ENCODE results near the gene CIB4.
"Not testable (repeated sequence)": the region's sequence is repeated elsewhere in the genome, so short reads cannot be mapped to it uniquely, and the experiment has no call there.

The CIB4 gene

DNA sequence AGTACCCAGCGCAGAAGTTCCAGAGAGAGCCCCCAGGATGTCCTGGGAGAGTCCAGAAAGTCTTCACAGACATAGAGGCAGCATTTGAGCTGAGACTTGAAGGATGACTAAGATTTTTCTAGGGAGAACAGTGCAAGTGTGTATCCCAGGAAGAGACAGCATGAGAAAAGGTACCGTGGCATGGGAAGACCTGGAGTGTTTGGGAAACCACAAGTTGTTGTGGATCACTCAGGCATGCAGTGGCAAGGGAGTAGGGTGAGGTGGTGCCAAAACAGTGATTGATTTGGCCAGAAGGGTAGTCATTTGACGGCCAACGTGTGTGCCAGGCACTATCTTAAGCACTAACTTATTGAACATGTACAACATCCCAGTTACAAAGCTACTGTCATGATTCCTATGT, 26.9 kb upstream of the CIB4 start:
- in situ Hi-C loops (cut with MboI; ENCODE audit: low sequenced_read_pairs): no loop called here

DNA sequence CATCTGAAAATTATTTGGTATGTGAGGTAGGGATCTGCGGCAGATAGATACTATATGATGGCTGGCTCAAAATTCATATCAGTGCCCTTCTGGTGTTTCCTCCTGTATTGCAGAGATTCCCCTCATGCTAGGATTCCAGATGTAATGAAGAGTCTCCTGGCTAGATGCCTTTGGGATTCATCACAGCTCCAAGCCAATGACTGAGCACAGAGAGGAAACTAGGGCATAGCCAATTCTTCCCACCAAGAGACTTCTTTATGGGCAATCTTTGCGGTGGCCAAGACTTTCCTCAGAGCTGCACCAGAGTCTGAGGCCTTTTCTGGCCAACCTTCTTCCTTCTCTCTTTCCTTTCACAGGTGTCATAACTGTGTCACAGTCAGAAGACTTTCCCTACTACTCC, 25.5 kb upstream of the CIB4 start:
- in situ Hi-C loops (cut with MboI; ENCODE audit: low sequenced_read_pairs): no loop called here

DNA sequence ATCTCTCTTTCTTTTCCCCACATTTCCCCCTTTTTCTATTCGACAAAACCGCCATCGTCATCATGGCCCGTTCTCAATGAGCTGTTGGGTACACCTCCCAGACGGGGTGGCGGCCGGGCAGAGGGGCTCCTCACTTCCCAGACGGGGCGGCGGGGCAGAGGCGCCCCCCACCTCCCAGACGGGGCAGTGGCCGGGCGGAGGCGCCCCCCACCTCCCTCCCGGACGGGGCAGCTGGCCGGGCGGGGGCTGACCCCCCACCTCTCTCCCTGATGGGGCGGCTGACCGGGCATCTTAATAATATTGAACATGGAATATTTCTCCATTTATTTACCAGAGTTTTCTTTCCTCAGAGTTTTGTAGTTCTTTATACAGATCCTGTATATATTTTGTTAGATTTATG, 24.1 kb upstream of the CIB4 start:
- in situ Hi-C loops (cut with MboI; ENCODE audit: low sequenced_read_pairs): not testable (repeated sequence)

DNA sequence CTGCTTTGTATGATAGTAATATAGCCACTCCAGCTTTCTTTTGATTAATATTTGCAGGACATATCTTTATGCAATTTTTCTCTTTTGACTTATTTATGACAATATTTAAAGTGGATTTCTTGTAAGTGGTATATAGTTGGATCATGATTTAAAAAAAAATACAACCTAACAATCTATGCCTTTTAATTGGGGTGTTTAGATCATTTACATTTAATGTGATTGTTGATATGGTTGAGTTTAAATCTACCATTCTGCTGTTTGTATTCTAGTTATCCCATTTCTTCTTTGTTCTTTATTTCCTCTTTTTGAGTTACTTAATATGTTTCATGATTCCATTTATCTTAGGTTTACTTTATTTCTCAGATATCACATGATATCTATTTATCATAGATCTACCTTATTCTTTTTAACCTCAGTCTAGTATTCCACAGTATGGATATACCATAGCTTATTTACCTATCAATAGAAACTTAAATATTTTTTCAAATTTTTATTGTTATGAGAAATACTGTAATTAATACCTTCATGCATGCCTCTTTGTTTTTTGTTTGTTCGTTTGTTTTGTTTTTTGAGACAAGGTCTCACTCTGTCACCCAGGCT, 19.3 kb upstream of the CIB4 start:
- in situ Hi-C loops (cut with MboI; ENCODE audit: low sequenced_read_pairs): no loop called here

DNA sequence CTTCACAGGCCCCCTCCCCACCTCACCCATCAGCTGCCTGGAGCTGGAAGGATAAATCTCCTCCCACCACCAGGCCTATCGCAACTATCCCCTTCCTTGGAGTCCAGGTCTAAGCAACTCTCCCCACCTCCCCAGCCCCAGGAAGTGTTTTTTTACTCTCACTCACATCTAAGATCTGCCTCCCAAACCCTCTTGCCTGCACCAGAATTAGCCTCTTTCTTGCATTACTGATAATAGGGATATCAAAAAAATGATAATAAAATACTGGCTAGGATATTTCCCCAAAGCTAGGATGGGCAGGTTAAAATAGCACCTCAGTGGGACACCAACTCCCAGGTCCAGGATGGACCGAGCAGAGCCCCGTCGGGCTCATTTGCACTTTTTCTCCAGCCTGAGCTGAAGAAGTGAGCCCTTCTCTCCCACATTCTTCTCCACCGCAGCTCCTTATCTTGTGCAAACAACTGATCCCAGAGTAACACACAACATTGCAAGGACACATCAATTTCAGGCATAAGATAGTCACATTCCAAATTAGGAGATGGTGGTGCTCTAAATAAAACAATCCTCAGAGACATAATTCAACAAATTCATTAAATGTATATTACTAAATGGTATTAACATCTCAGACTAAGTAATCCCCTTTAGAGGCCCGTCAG, 17.7 kb upstream of the CIB4 start:
- in situ Hi-C loops (cut with MboI; ENCODE audit: low sequenced_read_pairs): no loop called here

DNA sequence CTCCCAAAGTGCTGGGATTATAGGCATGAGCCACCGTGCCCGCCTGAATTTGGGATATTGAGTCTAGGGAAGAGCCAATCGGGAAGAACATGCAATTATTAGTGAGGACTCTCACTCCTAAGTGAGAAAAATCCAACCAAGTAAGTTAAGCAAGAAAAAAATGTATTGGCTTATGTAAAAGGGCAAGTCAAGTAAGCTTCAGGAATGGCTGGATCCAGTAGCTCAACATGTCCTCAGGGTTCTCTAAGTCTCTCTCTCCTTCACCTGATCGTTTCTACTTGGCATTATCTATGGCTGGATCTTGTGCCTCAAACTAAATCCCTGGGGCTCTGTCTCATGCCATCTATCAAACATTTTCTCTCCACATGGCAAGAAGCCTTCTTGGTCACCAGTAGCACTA, 16.1 kb upstream of the CIB4 start:
- in situ Hi-C loops (cut with MboI; ENCODE audit: low sequenced_read_pairs): no loop called here

DNA sequence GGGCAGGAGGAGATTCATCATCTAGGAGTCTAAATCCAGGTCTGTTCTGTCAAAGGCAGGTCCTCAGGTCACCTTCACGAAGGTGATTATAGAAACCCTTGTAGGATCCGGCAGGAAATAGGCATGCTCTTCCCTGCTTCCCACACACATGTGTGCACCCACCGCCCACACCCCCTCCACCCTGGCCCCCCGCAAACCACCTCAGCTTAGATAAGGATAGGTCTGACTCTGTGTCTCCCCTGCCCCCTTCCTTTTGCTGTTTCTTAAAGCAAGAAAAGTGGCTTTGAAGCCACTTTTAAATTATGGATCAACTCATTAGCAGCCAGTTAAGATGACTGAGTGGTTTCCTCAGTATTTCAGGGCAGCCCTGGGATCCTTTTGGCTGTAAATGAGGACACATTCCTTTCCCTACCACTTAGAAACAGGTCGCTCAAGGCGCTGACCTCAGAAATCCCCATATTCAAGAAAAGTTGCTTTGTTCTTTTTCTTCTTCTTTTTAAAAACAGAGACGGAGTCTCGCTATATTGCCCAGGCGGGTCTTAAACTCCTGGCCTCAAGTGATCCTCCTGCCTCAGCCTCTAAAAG, 14.5 kb upstream of the CIB4 start:
- in situ Hi-C loops (cut with MboI; ENCODE audit: low sequenced_read_pairs): no loop called here

DNA sequence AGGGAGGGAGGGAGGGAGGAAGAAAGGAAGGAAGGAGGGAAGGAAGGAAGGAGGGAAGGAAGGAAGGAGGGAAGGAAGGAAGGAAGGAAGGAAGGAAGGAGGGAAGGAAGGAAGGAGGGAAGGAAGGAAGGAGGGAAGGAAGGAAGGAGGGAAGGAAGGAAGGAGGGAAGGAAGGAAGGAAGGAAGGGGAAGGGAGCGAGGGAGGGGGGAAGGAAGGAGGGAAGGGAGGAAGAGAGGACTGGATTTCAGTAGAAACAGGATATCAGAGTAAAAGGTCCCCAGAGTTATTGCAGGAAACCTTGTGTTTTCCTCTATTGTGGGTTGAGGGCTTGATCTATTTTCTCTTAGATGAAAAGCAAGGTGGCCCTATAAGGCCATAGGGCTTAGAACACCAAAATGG, 14.0 kb upstream of the CIB4 start:
- in situ Hi-C loops (cut with MboI; ENCODE audit: low sequenced_read_pairs): not testable (repeated sequence)

DNA sequence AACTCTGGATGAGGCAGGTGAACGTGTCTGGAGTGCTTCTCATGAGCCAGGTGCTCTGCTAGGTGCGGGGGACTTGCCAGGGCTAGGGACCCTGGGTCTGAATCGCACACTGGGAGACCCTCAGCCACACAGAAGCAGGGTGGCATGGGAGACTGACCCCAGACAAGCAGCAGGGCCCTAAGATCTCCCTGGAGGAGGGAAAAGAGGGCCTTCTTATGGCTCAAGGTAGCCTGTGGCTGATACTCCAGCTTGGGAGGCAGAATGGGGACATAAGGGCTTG, 12.8 kb upstream of the CIB4 start:
- in situ Hi-C loops (cut with MboI; ENCODE audit: low sequenced_read_pairs): no loop called here

DNA sequence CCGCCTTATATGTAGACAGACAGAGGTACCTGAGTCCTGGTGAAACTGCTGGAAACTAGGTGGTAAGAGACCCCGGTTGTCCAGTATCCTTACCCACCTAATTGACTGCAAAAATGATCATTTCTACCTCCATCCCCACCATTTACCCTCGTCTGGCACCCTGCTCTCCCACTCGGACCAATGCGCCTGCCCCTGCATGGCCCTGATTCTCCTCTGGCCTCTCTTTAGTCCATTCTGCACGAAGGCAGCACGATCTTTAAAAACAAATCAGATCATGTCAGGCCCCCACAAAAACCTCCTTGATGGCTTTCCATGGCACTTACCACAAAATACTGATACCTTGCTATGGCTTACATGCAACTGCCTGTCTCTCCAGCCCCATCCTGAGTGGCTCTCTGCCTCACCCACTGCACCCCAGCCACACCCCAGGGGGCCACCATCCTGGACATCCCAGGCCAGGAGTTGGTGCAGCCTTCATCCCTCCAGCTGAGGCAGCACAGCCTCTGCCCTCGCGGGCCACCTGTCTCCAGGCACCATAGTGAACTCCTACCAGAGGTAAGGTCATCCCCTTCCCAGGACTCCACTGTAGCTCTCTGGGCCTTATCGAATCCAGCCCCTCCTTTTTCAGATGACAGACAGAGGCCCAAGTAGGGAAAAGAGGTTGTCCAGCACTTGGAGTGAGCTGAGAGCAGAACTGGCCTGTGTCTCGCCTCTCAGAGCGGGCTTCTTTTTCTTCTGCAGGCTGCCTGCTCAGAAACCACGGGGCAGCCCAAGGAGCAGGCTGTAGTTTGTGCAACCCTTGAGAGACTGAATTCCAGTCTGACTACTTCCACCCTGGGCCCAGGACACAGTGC, 12.3 kb upstream of the CIB4 start:
- in situ Hi-C loops (cut with MboI; ENCODE audit: low sequenced_read_pairs): no loop called here

DNA sequence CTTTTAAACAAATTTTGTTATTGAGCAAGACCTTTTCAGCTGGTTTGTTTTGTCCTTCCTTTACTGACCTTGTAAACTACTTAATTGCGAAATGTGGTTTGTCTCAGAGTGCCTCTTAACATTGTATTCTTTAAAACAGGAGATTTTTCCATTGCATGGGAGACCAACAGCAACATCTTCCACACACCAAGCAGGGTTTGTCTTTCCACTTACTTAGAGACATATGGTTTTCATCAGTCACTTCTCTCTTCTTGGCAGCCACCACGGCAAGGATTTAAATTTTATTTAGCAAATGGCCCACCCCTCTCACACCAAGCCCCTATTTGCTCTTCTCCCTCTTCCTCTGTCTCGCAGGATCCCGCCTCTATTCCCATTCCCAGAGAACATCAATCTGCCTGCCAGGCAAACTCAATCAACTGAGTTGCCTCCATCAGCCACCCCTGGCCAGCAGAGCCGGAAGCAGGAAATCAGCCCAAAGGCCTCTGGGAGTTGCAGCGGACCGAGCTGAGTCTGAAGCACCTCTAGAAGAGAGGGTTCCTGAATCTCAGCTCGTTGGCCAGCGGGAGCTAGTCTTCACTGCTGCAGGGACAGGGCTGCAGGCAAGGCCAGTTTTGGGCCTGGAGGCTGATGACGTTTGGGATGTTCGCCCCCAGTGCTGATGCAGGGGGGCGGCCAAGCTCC, 11.3 kb upstream of the CIB4 start:
- in situ Hi-C loops (cut with MboI; ENCODE audit: low sequenced_read_pairs): no loop called here

DNA sequence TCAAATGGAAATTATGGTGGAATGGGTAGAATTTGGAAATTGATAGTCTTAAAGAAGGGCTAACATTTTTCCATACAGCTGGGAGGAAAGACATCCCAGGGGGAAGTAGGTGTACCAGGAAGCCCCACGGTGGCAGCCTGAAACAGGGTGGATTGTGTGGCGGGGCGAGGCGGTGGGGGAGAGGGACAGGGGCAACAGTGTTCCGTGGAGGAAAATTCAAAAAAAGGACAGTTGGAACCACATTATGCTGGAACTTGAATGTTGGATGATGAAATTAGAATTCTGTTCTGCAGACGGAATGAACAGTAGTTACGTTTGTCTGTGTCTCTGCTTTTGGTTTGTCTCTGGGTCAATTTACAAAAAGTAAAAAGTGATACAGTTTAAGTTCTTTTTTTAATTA, 10.6 kb upstream of the CIB4 start:
- in situ Hi-C loops (cut with MboI; ENCODE audit: low sequenced_read_pairs): no loop called here

DNA sequence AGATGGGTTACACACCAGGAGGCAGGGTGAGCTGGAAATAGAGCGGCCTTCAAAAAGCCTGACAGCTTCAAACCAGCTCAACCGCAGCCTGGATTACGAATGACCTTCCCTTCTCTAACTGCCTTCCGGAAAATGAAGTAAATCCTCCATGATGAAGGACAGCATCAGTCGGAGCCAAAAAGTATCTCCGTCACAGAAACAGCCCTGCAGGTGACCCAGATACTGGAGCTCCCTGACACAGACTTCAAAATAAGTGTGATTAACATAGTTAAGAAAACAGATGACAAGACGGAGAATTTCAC, 10.3 kb upstream of the CIB4 start:
- in situ Hi-C loops (cut with MboI; ENCODE audit: low sequenced_read_pairs): no loop called here

DNA sequence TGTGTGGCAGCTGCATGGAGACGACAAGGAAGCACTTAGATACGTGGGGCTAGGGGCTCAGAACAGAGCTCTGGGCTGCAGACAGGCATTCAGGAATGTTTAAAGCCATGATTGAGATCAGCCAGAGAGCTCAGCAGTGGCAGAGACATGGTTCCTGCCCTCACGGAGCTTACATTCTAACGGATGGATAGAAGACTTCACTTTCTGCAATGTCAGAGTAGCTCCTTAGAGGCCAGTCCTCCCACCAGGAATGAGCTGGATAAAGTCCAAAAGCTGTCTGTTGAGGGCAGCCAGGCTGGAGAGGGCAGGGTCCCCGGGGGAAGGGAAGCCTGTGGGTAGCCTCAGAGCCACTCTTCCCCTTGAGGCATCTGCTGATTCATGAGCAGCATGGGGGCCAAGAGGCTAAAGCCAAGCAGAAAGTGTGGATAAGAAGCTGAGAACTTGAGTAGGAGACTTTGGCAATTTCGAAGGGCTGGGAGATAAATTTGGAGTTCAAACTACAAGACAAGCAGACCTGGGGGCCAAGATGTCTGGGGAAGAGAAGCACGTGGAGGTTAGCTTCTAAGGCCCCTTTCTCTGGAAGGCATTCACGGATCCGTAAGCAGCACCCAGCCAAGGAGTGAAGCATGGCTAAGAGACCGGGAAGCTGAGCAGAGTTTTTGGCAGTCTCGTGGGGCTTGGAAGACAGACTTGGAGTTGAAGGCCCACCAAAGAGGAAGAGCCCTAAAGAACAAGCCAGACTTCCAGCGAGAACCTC, 9.7 kb upstream of the CIB4 start:
- in situ Hi-C loops (cut with MboI; ENCODE audit: low sequenced_read_pairs): no loop called here

DNA sequence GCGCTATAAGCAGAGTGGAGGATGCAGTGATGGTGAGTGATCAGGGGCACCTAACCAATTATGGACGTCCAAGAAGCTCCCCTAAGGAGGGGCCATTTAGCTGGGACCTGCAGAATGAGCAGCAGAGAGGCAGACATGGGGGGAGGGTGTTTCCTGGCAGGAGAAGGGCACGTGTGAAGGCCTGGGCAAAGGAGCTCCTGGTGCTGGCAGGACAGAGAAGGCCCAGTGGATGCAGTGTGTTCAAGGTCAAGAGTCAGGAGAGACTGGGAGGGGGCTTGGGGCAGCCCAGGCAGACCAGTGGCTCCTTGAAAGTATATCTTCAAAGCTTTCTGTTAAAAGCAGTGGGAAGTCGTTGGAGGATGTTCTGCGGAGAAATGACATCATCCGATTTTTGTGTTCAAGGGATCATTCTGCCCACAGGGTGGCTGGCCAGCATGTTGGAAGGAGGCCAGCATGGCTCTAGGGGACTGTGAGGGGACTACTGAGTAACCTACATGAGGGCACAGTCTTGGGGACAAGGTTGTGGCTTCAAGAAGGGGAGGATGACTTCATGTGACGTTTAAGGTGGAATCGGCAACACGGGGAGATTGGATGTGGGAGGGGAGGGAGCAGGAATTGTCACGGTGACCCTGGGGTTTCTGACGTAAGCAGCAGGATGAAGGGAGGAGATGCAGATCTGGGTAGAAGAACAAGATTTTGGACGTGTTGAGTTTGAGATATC, 9.0 kb upstream of the CIB4 start:
- in situ Hi-C loops (cut with MboI; ENCODE audit: low sequenced_read_pairs): no loop called here

DNA sequence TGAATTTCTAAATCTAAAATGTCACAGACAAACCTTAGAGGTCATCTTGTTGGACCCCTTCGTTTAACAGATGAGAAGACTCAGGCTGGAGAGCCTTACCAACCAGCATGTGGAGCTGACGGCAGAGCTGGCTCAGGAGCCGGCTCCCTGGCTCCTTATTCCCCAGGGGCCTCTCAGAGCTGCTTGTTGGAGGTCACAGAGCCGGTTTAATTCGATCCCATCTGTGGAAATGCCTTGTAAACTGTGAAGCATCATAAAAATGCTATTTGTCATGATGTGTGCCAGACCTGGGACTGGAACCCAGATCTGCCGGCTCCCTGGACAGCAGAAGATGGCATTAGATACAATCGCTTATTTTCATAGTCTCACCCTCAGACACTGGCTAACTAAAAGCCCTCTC, 8.2 kb upstream of the CIB4 start:
- in situ Hi-C loops (cut with MboI; ENCODE audit: low sequenced_read_pairs): no loop called here

DNA sequence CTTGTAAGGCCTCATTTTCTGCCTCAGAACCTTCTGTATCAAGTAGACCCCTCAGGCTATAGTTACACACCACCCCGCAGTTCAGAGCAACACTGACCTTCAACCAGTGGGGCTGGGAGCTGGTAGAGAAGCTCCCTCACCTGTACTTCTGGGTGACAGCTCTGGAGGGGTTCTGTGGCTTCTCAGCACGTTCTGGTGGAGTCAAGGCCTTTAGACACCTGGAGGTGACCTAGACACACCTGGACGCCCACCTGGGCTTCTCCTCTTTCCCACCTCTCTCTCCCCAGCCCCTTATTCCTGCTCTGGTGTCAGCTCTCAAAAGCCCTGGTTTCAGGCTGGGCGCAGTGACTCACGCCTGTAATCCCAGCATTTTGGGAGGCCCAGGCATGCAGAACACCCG, 7.3 kb upstream of the CIB4 start:
- in situ Hi-C loops (cut with MboI; ENCODE audit: low sequenced_read_pairs): no loop called here

DNA sequence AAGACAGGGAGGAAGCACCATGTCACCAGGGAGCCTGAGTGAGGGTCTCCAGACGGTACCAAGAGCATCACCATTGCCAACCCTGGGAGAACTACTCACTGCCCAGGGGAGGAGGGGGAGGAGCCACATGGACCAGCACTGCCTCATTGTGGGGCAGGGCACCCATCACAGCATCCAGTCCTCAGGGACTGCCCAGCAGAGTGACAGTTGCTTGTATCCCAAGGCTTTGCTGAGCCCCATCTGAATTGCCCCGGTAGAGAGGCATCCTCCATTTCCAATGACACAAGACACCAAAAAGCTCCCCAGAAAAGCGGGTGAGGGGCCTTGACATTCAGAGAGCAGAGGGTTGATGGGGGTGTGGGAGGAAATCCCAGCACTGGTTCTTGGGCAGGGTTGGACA, 6.8 kb upstream of the CIB4 start:
- in situ Hi-C loops (cut with MboI; ENCODE audit: low sequenced_read_pairs): no loop called here

DNA sequence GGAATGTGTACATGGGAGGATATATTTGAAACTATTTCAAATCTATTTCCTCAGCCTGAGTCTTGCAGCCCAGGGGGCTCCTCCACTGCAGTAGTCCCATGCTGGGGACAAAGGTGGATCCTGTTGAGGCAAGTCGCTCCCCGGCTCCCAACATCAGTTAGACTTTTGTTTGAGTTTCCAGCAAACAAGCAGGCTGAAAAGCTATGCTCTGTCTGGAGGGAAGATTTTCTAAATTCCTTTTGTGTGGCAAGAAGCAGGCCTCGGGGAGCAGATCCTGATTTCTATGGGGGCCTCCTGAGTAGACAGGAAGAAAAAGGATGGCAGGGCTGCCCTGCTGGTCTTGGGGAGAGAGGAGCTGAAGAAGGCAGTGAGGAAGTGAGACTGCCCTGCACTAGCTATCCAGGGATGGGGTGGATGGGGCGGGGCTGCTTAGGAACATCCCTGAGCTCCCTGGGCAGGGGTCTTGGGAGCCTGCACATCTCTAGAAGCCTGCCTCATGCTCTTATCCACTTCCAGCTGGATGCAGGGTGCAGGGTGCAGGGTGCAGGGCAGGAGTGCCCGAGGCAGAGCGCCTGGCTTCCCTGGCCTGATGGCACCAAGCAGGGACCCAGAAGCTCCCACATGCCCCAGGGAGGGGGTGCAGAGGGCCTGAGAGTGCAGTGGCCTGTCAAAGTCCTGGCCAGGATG, 6.0 kb upstream of the CIB4 start:
- in situ Hi-C loops (cut with MboI; ENCODE audit: low sequenced_read_pairs): no loop called here

DNA sequence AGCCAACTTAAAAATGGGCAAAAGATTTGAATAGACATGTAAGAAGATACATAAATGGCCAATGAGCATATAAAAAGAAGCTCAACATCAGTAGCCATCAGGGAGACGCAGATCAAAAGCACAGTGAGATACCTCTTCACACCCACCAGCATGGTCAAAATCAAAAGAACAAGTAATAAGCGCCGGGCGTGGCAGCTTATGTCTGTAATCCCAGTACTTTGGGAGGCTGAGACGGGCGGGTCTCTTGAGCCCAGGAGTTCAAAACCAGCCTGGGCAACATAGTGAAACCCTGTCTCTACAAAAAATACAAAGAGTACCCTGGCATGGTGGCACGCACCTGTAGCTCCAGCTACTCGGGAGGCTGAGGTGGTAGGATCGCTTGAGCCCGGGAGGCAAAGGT, 4.6 kb upstream of the CIB4 start:
- in situ Hi-C loops (cut with MboI; ENCODE audit: low sequenced_read_pairs): no loop called here
